SK-N-SH treated with all-trans-retinoic acid at 6 μM for 48 hours (cell line): ENCODE results near the gene SKA1.
"Not testable (repeated sequence)": the region's sequence is repeated elsewhere in the genome, so short reads cannot be mapped to it uniquely, and the experiment has no call there.

Experiments used
- ATAC-seq: fragments of 200-7000 bp; cut with Tn5 transposase; 3 replicates; pipeline ENCODE4 v1.9.1; 2020; ENCODE audit warnings: mild to moderate bottlenecking, moderate library complexity
- ARNTL ChIP-seq: fragments of 450-650 bp; formaldehyde crosslinking; IDR thresholded peaks from 2 replicates; pipeline ENCODE4 v1.5.0; 2020; ENCODE audit warnings: low read depth, mild to moderate bottlenecking, moderate library complexity, borderline replicate concordance
- BACH2 ChIP-seq: fragments of 250-450 bp; sonication (Bioruptor Pico); IDR thresholded peaks from 2 replicates; pipeline ENCODE4 v1.9.0; 2021; ENCODE audit warnings: mild to moderate bottlenecking, borderline replicate concordance
- CREB5 ChIP-seq: fragments of 250-450 bp; sonication (Bioruptor Pico); IDR thresholded peaks from 2 replicates; pipeline ENCODE4 v1.5.1; 2020; ENCODE audit warnings: low read depth, mild to moderate bottlenecking, moderate library complexity
- CSDC2 ChIP-seq: fragments of 250-450 bp; sonication (Bioruptor Pico); IDR thresholded peaks from 2 replicates; pipeline ENCODE4 v1.5.0; 2020; ENCODE audit warnings: mild to moderate bottlenecking, moderate library complexity
- CSRNP3 ChIP-seq: fragments of 250-450 bp; sonication (Bioruptor Pico); IDR thresholded peaks from 2 replicates; pipeline ENCODE4 v1.5.1; 2021; ENCODE audit warnings: mild to moderate bottlenecking, moderate library complexity
- ESRRG ChIP-seq: fragments of 250-450 bp; sonication (Bioruptor Pico); IDR thresholded peaks from 2 replicates; pipeline ENCODE4 v1.6.1; 2021; ENCODE audit warnings: mild to moderate bottlenecking
- GLIS3 ChIP-seq: fragments of 250-450 bp; sonication (Bioruptor Pico); IDR thresholded peaks from 2 replicates; pipeline ENCODE4 v1.5.0; 2020; ENCODE audit warnings: mild to moderate bottlenecking, moderate library complexity
- ISL1 ChIP-seq: fragments of 250-450 bp; sonication (Bioruptor Pico); IDR thresholded peaks from 2 replicates; pipeline ENCODE4 v2.1.2; 2022; ENCODE audit warnings: mild to moderate bottlenecking, moderate library complexity
- OSR1 ChIP-seq: fragments of 250-450 bp; sonication (Bioruptor Pico); IDR thresholded peaks from 2 replicates; pipeline ENCODE4 v1.8.0; 2022; ENCODE audit warnings: moderate library complexity, mild to moderate bottlenecking, inconsistent platforms
- PATZ1 ChIP-seq: fragments of 250-450 bp; sonication (Bioruptor Pico); IDR thresholded peaks from 2 replicates; pipeline ENCODE4 v1.8.0; 2020; ENCODE audit warnings: mild to moderate bottlenecking, moderate library complexity, borderline replicate concordance
- POU6F1 ChIP-seq: fragments of 250-450 bp; sonication (Bioruptor Pico); IDR thresholded peaks from 2 replicates; pipeline ENCODE4 v1.8.0; 2021; ENCODE audit warnings: low read depth, mild to moderate bottlenecking, moderate library complexity, borderline replicate concordance
- PPARA ChIP-seq: fragments of 250-450 bp; sonication (Bioruptor Pico); IDR thresholded peaks from 2 replicates; pipeline ENCODE4 v1.5.0; 2020; ENCODE audit warnings: mild to moderate bottlenecking, borderline replicate concordance
- RARB ChIP-seq: fragments of 250-450 bp; sonication (Bioruptor Pico); IDR thresholded peaks from 2 replicates; pipeline ENCODE4 v1.8.0; 2021; ENCODE audit warnings: mild to moderate bottlenecking, moderate library complexity
- TCF4 ChIP-seq: fragments of 250-450 bp; sonication (Bioruptor Pico); IDR thresholded peaks from 2 replicates; pipeline ENCODE4 v1.8.0; 2021; ENCODE audit warnings: mild to moderate bottlenecking, moderate library complexity, borderline replicate concordance
- TOX ChIP-seq: fragments of 250-450 bp; sonication (Bioruptor Pico); IDR thresholded peaks from 2 replicates; pipeline ENCODE4 v1.8.0; 2021; ENCODE audit warnings: mild to moderate bottlenecking, moderate library complexity, borderline replicate concordance
- ZFP3 ChIP-seq: fragments of 250-450 bp; sonication (Bioruptor Pico); IDR thresholded peaks from 2 replicates; pipeline ENCODE4 v1.5.0; 2020; ENCODE audit warnings: mild to moderate bottlenecking, moderate library complexity
- ZNF565 ChIP-seq: fragments of 450-650 bp; formaldehyde crosslinking; conservative IDR thresholded peaks from 2 replicates; pipeline ENCODE4 v1.5.0; 2020; ENCODE audit warnings: low read depth, mild to moderate bottlenecking, moderate library complexity
- ZNF70 ChIP-seq: fragments of 450-650 bp; formaldehyde crosslinking; IDR thresholded peaks from 2 replicates; pipeline ENCODE4 v1.5.0; 2020; ENCODE audit warnings: mild to moderate bottlenecking, moderate library complexity
- ZNF8 ChIP-seq: fragments of 450-650 bp; formaldehyde crosslinking; IDR thresholded peaks from 2 replicates; pipeline ENCODE4 v1.5.0; 2020; ENCODE audit warnings: mild to moderate bottlenecking, moderate library complexity

Gene SKA1

GRCh38 chr18:50428531-50429206, 53.8 kb downstream of the SKA1 start:
- no peak for TF ChIP-seq PPARA
- TF ChIP-seq ISL1 (CRISPR knock-in tag), result no peak
- no peak for TF ChIP-seq ZNF70
- no peak for TF ChIP-seq POU6F1
- no peak for TF ChIP-seq BACH2 (CRISPR knock-in tag)
- no peak for TF ChIP-seq ZNF8 (CRISPR knock-in tag)
- no peak for ATAC-seq

- ATAC-seq, result peak; percentile 40; the same call in 2 of the 3 replicates
- TF ChIP-seq CREB5 (CRISPR knock-in tag) (no peak), ESRRG (CRISPR knock-in tag) (no peak), PATZ1 (CRISPR knock-in tag) (no peak), ZFP3 (CRISPR knock-in tag) (no peak)
Measured at GRCh38 chr18:50429207-50429948, 54.5 kb downstream of the SKA1 start.

- TF ChIP-seq ZFP3 (CRISPR knock-in tag) (no peak), CREB5 (CRISPR knock-in tag) (no peak), CSRNP3 (no peak), TOX (CRISPR knock-in tag) (no peak), GLIS3 (no peak), ARNTL (no peak), TCF4 (CRISPR knock-in tag) (no peak), OSR1 (no peak), ZNF565 (CRISPR knock-in tag) (no peak), CSDC2 (CRISPR knock-in tag) (no peak)
- no peak for ATAC-seq
Measured at GRCh38 chr18:50432915-50433314, 58.1 kb downstream of the SKA1 start.

- not testable (repeated sequence) for ATAC-seq
- TF ChIP-seq ZNF8 (CRISPR knock-in tag), result 0 out of 2 replicates have a peak, but pooled peaks have one; percentile 17
- TF ChIP-seq, all 23 proteins: peak for 1; not testable (repeated sequence) for 22
Measured at GRCh38 chr18:50436742-50437141, 61.9 kb downstream of the SKA1 start.

GRCh38 chr18:50439460-50440015, 64.7 kb downstream of the SKA1 start:
- TF ChIP-seq ZNF8 (CRISPR knock-in tag), result no peak
- no peak for TF ChIP-seq RARB (CRISPR knock-in tag)
- ATAC-seq, result no peak
